OCI-LY1 (cell line): ENCODE data around the gene SCRN2.

ENCODE experiments used
- H2AFZ ChIP-seq: fragments of 200-600 bp; sonication (generic), shearing (Covaris generic); 2 replicates; pipeline ENCODE4 v1.6.0; 2014; ENCODE audit warnings: antibody characterized with exemption, mild to moderate bottlenecking, low read length
- H3F3A ChIP-seq: fragments of 200-600 bp; sonication (generic), shearing (Covaris generic); 2 replicates; pipeline ENCODE4 v1.6.0; 2014; ENCODE audit warnings: mild to moderate bottlenecking, antibody characterized with exemption, low read length, moderate library complexity; ENCODE audit not compliant: insufficient read depth
- H3K27ac ChIP-seq: fragments of 200-600 bp; sonication (generic); 2 replicates; pipeline ENCODE4 v1.5.1; 2014; ENCODE audit warnings: low read length, mixed run types, mild to moderate bottlenecking, low read depth; ENCODE audit not compliant: poor library complexity, severe bottlenecking
- H3K27me3 ChIP-seq: fragments of 200-600 bp; sonication (generic); 2 replicates; pipeline ENCODE4 v1.6.0; 2014; ENCODE audit warnings: antibody characterized with exemption, mild to moderate bottlenecking, low read length, moderate library complexity; ENCODE audit not compliant: insufficient read depth
- H3K36me3 ChIP-seq: fragments of 200-600 bp; sonication (generic); 2 replicates; pipeline ENCODE4 v1.6.1; 2014; ENCODE audit warnings: mild to moderate bottlenecking, antibody characterized with exemption, low read length, moderate library complexity, mixed read lengths; ENCODE audit not compliant: insufficient read depth
- H3K4me1 ChIP-seq: fragments of 200-600 bp; sonication (generic); 2 replicates; pipeline ENCODE4 v1.5.1; 2014; ENCODE audit warnings: mild to moderate bottlenecking, low read length, moderate library complexity; ENCODE audit not compliant: insufficient read depth, severe bottlenecking
- H3K4me2 ChIP-seq: fragments of 200-600 bp; sonication (generic), shearing (Covaris generic); 2 replicates; pipeline ENCODE4 v1.6.1; 2014; ENCODE audit warnings: low read length
- H3K4me3 ChIP-seq: fragments of 200-600 bp; sonication (generic); 2 replicates; pipeline ENCODE4 v1.5.1; 2014; ENCODE audit warnings: low read length, low read depth, mild to moderate bottlenecking, mixed read lengths; ENCODE audit not compliant: poor library complexity, severe bottlenecking
- H3K79me2 ChIP-seq: fragments of 200-600 bp; shearing (Covaris generic); 2 replicates; pipeline ENCODE4 v1.6.1; 2016; ENCODE audit warnings: mixed run types, low read length, mixed read lengths; ENCODE audit not compliant: insufficient read depth
- H3K9ac ChIP-seq: fragments of 200-600 bp; sonication (generic), shearing (Covaris generic); 2 replicates; pipeline ENCODE4 v1.6.1; 2014; ENCODE audit warnings: mild to moderate bottlenecking, low read length, mixed read lengths
- H3K9me2 ChIP-seq: fragments of 200-600 bp; sonication (generic), shearing (Covaris generic); 2 replicates; pipeline ENCODE4 v1.6.1; 2014; ENCODE audit warnings: low read depth, mild to moderate bottlenecking, low read length, mixed read lengths
- H3K9me3 ChIP-seq: fragments of 200-600 bp; shearing (Covaris generic); 2 replicates; pipeline ENCODE4 v1.6.1; 2014; ENCODE audit warnings: low read length, mixed read lengths
- H4K20me1 ChIP-seq: fragments of 200-600 bp; sonication (generic), shearing (Covaris generic); 2 replicates; pipeline ENCODE4 v1.6.0; 2016; ENCODE audit warnings: mild to moderate bottlenecking, low read length; ENCODE audit not compliant: insufficient read depth
- CTCF ChIP-seq: fragments of 200-600 bp; sonication (generic), shearing (Covaris generic); IDR thresholded peaks from 2 replicates; pipeline ENCODE4 v1.5.1; 2017; ENCODE audit warnings: mild to moderate bottlenecking, antibody characterized with exemption, low read length, moderate library complexity, mixed read lengths
- EZH2 ChIP-seq: fragments of 200-600 bp; sonication (generic), shearing (Covaris generic); IDR thresholded peaks from 2 replicates; pipeline ENCODE4 v1.8.0; 2017; ENCODE audit warnings: borderline replicate concordance, mixed run types, mild to moderate bottlenecking, antibody characterized with exemption, low read length, moderate library complexity, mixed read lengths

SCRN2 gene

GRCh38 chr17:47838636-47839035, 2.4 kb downstream of the SCRN2 start:
- H3F3A ChIP-seq = no peaks in the 10 kb centered on the region
- H3K27me3 ChIP-seq = no peaks in the 10 kb centered on the region
- no peak overlapping the region for H3K4me2 ChIP-seq
- H3K27ac ChIP-seq = no peak overlapping the region
- TF ChIP-seq CTCF (no peak), EZH2 (no peak)
- no peaks in the 10 kb centered on the region for H4K20me1 ChIP-seq
- peaks cover 19% of the 10 kb centered on the region for H3K4me1 ChIP-seq
- no peak overlapping the region for H2AFZ ChIP-seq
- no peaks in the 10 kb centered on the region for H3K36me3 ChIP-seq
- no peak overlapping the region for H3K4me3 ChIP-seq
- H3K9me2 ChIP-seq = no peaks in the 10 kb centered on the region
- no peak overlapping the region for H3K9ac ChIP-seq
- H3K79me2 ChIP-seq = no peaks in the 10 kb centered on the region
- H3K9me3 ChIP-seq = no peaks in the 10 kb centered on the region

GRCh38 chr17:47837401-47838039, 3.6 kb downstream of the SCRN2 start:
- Histone ChIP-seq H3K9me3 (no peaks in the 10 kb centered on the region), H4K20me1 (no peaks in the 10 kb centered on the region), H3K36me3 (no peaks in the 10 kb centered on the region), H3K27ac (no peak overlapping the region), H3F3A (no peaks in the 10 kb centered on the region), H3K4me3 (no peak overlapping the region), H3K79me2 (no peaks in the 10 kb centered on the region), H3K4me1 (peaks cover 19% of the 10 kb centered on the region), H3K9me2 (no peaks in the 10 kb centered on the region), H3K27me3 (no peaks in the 10 kb centered on the region), H3K9ac (no peak overlapping the region), H2AFZ (no peak overlapping the region), H3K4me2 (no peak overlapping the region)
- TF ChIP-seq CTCF = no peak
- TF ChIP-seq EZH2 = no peak

- no peaks in the 10 kb centered on the region for H3K27me3 ChIP-seq
- H2AFZ ChIP-seq = no peak overlapping the region
- no peak for TF ChIP-seq CTCF
- no peak for TF ChIP-seq EZH2
- H3K9me2 ChIP-seq = no peaks in the 10 kb centered on the region
- H3K36me3 ChIP-seq = no peaks in the 10 kb centered on the region
- no peaks in the 10 kb centered on the region for H3F3A ChIP-seq
- H3K9ac ChIP-seq = no peak overlapping the region
- no peaks in the 10 kb centered on the region for H3K9me3 ChIP-seq
- no peak overlapping the region for H3K4me2 ChIP-seq
- H4K20me1 ChIP-seq = no peaks in the 10 kb centered on the region
- no peaks in the 10 kb centered on the region for H3K79me2 ChIP-seq
- H3K4me1 ChIP-seq = peaks cover 22% of the 10 kb centered on the region
- H3K27ac ChIP-seq = no peak overlapping the region
- H3K4me3 ChIP-seq = no peak overlapping the region
Observed at GRCh38 chr17:47836601-47837000, 4.5 kb downstream of the SCRN2 start.
